GM15510 (cell line): ENCODE results near the gene JPH2.

Source experiments
- POLR2A ChIP-seq: IDR thresholded peaks from 3 replicates; pipeline ENCODE4 v1.6.1; 2011; ENCODE audit warnings: borderline replicate concordance; ENCODE audit not compliant: insufficient read length; ENCODE audit errors: extremely low read depth

Gene JPH2

DNA sequence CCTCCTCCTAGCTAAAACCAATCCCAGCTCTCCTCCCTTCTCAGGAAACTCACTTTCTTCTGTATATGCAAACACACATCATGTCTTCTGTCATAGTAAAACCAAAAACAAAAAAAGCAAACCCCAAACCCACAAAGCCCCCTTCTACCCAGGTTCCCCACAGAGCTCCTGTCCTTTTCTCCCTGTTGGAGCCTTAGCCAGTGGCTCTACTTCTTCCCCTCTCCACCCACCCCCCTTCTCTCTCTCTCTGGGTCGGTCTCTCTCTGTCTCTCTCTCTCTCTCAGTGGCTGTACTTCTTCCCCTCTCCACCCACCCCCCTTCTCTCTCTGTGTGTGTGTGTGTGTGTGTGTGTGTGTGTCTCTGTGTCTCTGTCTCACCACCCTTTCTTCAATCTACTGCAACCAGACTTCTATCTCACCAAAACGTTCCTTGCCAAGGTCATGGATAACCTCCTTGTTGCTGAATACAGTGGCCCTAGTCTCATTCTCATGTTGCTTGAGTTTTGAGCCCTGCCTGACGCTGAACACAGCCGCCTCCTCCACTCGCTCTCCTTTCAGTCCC, 32.3 kb upstream of the JPH2 start:
- no peak for TF ChIP-seq POLR2A

DNA sequence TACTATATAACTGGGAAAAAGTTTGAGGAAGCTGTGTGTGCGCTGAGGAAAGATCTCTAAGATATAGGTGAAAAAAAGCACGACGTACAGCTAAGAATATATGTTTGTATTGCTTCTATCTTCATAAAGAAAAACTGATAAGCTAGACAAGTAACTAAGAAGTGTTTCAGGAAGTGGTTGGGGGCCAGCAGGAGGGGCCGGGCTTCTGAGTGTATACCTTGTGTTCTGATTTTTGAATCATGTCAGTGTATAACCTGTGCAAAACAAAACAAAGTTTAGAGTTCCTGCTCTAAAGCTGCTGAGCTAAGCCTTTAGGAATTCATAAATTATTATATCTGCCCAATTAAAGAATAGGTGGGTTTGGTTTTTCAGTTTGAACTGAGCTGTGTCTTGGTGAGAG, 31.5 kb upstream of the JPH2 start:
- no peak for TF ChIP-seq POLR2A

DNA sequence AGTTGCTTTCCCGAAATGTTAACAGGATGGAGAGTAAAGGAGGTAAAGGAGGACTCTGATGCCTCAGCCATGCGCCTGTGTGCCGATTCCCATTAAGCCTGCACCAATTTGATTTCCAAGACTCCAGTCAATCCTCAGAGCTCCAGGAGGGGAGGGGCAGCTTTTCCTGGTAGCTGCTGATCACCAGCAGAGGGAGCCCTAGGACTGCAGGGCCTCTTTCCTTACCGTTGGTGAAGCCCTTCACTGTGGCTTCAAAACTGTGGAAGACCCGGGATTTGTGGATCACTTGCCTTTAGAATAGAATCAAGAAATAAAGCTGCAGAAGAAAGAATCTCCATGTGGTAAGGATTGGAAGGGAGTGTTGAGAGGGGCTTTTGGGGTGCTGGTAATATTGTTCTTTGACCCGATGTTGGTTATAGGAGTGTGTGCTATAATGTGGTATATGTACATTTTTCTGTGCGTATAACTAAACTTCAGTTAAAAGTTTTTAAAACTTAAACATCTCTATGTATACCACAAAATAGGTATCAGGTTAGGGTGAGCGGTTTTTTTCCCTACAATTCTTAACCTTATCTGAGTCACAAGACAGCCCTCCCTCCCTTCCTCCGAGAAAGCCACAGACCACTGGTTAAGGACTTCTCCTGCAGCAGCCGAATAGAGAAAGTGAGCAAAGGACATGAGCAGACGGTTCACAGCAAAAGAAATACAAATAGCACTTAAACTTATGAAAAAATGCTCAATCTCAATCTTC, 30.5 kb upstream of the JPH2 start:
- TF ChIP-seq POLR2A = no peak

DNA sequence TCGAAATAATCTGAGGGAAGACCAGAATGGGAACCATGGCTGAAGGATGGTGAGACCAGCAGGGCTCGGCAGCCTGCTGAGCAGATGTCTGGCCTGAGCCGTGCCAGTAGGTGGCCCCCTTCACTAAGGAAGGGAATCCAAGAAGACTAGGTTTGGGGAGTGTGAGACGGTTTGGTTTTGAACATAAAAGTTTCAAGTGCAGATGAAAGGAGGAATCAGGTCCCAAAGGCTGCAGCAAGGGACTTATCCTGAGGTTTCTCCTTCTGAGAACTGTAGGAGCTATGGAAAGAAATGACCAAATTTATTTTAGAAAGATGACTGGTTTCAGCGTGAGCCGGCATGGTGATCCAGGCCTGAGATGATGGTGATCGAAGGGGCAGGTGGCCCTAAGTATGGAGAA, 28.1 kb upstream of the JPH2 start:
- TF ChIP-seq POLR2A = no peak

DNA sequence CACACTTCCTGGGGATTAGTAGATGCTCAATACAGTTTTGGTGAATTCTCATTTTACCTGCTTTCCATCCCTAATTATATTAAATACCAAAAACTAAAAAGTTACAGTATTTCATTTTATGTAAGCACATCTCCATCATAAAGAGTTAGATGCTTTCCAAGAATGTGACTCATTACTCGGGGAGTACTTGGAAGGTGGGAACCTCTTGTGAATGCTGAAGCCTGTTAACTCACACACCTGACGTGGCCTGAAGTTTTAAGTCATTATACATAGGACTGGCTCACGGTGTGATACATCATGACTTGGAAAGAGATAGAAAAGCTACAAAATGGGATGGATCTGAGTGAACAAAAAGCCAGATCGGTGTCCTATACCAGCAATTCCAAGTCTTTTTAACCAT, 25.8 kb upstream of the JPH2 start:
- no peak for TF ChIP-seq POLR2A

DNA sequence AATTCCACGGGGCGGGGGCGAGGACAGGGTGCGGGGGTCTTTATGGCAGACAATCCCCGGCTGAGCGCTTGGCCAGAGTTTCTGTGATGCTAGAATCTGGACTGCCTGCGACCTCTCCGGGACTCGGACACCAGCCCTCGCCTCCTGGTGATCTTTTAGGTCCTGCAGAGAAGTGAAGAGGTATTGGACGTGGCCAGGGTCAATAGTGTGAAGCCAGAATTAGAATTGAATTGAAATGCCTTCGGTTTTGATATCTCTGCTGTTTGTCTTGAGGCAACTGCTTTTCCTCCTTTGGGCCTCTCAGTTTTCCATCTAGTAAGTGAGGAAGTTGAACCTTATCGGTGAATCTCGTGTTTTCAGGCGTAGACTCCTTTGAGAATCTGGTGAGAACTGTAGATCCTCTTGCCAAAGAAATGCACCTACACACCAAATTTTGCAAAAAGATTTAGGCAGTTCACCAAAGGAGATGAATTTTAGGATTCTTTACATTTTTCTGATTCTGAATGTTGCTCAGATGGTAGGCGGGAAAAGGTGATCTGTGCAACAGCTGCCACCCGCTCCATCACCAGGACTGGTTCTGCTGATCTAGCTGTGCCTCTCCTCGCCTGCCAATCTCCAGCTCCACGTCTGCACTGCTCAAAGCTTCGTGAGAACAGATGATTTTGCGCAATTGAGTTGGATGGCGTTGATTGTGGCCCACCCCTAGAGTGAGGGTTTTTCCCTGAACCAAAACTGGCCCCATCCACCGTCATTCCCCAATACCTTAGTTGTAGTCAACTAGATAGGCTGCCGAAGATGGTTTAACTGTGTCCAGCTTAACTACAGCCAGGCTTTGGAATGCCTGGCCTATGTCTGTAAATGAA, 24.4 kb upstream of the JPH2 start:
- TF ChIP-seq POLR2A = no peak

DNA sequence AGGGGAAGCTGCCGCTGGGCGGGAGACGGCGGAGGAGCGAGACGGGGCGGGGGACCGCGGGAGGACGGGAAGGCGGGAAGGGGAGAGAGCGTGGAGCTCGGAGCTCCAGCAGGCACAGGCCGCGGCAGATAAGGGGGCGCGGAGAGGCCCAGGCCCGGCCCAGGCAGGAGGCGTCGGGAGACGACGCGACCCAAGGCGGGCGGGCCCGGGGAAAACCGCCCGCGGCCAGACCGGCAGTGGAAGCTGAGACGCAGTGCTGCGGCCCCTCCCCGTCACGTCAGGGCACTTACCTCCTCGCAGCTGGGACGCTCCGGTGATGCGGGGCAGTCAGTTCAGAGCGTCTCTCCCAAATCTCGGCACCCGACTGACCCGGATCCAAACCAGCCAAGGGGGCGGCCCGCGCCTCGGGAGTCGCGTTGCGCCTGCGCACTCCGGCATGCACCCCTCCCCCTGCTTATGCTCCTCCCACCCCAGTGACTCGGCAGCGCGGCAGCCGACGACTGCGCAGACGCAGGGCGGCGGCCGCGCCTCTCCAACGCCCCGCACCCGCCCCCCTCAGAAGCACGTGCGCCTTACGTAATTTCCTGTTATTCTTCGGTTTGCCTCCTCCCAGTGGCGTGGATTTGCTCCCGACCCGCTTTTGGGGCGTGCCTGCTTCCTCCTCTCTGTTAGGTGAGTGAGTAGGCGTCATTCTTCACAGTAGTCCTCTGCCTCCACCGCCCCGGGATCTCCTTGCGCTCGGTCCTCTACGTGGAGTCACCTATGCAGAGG, 23.6 kb upstream of the JPH2 start, which contains the start of gene OSER1:
OSER1 (minus strand) TSS at position 366 of the 771 bp plus-strand sequence. CDS start 3,814 bp downstream, outside the sequence.
- TF ChIP-seq POLR2A = peak; percentile 65

DNA sequence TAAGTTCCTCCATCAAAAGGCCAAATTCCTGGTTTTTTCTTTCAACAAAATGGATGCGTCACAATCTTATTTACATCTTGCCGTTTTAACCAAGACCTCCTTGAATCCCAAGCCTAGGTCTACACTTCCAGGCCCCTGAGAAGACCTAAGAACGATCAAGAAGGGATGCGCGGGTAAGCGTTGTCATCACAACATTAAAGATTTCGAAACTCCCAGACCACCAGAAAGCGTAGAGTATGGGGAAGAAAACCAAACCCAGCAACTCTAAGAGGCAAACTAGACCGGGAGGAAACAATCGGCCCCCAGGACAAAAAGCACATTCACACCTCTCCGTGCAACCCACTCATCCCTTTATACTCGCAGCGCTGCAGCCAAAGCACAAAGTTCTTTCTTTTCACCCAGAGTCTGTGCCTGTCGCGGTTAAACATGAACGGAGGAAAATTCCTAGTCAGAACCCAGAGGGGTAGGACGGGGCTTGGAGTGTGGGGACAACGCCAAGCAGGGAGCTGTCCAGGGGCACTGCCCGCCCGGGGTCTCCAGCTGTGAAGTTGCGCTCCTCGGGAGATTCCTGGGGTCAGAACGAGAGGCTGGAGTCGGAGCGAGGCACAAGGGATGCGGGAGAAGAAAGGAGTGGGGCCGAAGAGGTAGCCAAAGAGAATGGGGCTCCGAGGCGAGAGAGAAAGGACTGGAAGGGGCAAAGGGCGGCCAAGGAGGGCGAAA, 22.9 kb upstream of the JPH2 start:
- no peak for TF ChIP-seq POLR2A

DNA sequence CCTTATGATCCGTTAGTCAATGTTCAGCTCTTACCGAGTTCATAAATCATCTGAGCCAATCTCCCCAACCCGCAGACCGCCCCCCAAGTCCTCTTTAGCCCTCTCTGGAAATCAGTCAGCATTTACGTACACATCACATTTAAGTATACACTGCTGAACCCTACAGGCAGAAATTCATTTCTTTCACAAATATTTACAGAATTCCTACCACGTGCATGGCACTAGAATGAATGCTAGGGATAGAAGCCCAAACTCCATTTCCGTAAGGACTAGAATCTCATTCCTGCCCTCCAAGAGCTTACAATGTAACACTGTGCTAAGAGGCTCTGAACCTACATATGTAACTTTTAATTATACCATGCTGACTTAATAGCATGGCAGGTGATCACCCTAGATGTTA, 21.8 kb upstream of the JPH2 start:
- TF ChIP-seq POLR2A = no peak

DNA sequence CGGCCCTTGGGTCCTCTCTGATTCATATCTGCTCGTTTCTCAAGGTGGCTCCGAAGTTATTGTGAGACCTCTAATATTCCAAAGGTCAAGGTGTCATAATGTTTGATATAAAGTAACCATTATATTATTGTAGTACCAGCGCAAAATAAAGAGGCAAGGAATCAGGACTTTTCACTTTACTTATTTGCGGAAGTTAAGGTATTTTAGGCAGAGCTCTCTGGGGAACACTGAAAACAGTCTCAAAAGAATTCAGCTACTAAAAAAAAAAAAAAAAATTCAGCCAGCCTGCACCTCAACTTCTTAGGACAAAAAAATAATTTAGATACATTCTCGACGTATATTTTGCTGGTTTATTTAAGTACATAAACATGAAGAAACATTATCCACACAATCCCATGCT, 21.2 kb upstream of the JPH2 start:
- TF ChIP-seq POLR2A = no peak

DNA sequence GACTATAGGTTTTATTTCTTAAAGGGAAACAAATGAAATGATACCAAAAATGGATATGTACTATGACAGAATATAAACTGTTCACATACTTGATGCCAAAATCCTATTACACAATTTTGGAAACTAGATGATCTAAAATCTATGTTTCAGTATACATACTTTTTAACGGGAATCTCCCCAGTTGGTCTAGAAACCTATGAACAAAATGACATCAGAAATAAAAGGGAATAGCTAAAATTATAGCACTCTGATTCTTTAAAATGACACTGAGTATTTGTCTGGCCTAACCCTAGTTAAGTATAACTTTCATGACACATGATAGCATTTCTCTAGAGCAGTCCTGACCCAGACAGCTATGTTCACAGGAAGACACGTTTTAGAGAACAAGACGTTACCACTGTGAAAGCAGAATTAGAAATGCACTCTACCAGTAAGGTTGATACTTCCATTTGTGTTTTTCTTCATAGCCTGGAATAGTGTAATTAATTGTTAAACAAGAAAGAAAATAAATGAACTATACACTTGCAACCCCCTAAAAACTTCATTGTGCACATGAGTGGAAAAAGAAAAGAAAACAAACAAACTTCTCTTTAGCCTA, 20.2 kb upstream of the JPH2 start:
- TF ChIP-seq POLR2A = no peak

DNA sequence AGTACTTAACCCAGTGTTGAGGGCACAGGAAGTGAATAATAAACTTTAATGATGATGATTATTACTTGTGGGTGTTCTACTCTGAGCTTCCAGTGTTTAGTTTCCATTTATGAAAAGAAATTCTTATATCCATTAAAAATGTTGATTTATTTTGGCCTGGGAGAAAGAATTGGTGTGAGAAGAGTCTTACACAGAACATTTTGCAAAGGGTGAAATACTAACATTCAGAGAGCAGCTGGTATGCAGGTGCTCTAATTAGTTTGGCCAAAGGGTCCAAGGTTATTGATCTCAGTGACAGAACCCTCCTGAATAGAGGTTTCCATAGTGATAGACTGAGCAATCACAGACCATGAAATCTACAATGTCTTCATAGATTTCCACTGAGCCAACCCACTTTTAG, 19.1 kb upstream of the JPH2 start:
- no peak for TF ChIP-seq POLR2A

DNA sequence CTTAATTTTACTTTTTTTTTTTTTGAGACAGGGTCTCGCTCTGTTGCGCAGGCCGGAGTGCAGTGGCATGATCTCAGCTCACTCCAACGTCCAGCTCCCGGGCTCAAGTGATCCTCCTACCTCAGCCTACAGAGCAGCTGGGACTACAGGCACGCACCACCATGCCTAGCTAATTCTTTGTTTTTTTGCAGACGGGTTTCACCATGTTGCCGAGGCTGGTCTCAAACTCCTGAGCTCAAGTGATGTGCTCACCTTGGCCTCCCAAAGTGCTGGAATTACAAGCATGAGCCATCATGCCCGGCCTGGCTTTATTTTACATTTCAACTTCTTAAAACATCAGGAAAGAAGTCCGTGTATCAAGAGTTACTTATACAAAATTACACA, 17.8 kb upstream of the JPH2 start:
- TF ChIP-seq POLR2A = no peak
